ENCODE results near the gene ANKS1A.

- no peak for TF ChIP-seq EZH2phosphoT487 (IDR thresholded peaks at IDR 0.05; ENCODE audit: insufficient read depth, low read depth)
- TF ChIP-seq EZH2 (IDR thresholded peaks at IDR 0.05; ENCODE audit: insufficient read depth, poor library complexity, severe bottlenecking), result no peak
Observed at GRCh38 chr6:34976239-34976638, 87.2 kb downstream of the ANKS1A start.
